GM23338 (cell line): ENCODE data around the gene DYRK4. TPM values are rescaled to one million over a fixed set of nuclear protein-coding genes. Genes with fewer than 3 reads are reported as not detected.

ENCODE experiments used
- ATAC-seq: fragments of 200-7000 bp; cut with Tn5 transposase; 3 replicates; pipeline ENCODE4 v1.9.1; 2020
- DNase-seq: peaks from one replicate; pipeline ENCODE4 v3.0.0-alpha.2; 2015; ENCODE audit warnings: low spot score
- H2AFZ ChIP-seq: fragments of 200-600 bp; sonication (generic); 2 replicates; pipeline ENCODE4 v1.8.0; 2016; ENCODE audit warnings: antibody characterized with exemption, mild to moderate bottlenecking, moderate library complexity
- H3F3A ChIP-seq: fragments of 200-600 bp; sonication (generic); replicated peaks from 2 replicates; pipeline ENCODE4 v1.8.0; 2017; ENCODE audit warnings: antibody characterized with exemption, mixed run types, low read depth
- H3K27ac ChIP-seq: fragments of 200-600 bp; sonication (generic); 2 replicates; pipeline ENCODE4 v1.6.1; 2016; ENCODE audit warnings: low read depth
- H3K27me3 ChIP-seq: fragments of 200-600 bp; sonication (generic); 2 replicates; pipeline ENCODE4 v1.8.0; 2016; ENCODE audit warnings: mild to moderate bottlenecking, mixed run types, moderate library complexity; ENCODE audit not compliant: insufficient read depth
- H3K36me3 ChIP-seq: fragments of 200-600 bp; sonication (generic); 2 replicates; pipeline ENCODE4 v1.8.0; 2016; ENCODE audit warnings: mild to moderate bottlenecking; ENCODE audit not compliant: insufficient read depth
- H3K4me1 ChIP-seq: fragments of 200-600 bp; sonication (generic); 2 replicates; pipeline ENCODE4 v1.8.0; 2016; ENCODE audit warnings: mild to moderate bottlenecking, moderate library complexity; ENCODE audit not compliant: insufficient read depth
- H3K4me2 ChIP-seq: fragments of 200-600 bp; sonication (generic); 2 replicates; pipeline ENCODE4 v1.7.1; 2017; ENCODE audit warnings: mixed run types
- H3K4me3 ChIP-seq: fragments of 200-600 bp; sonication (generic); 2 replicates; pipeline ENCODE4 v1.6.1; 2016; ENCODE audit warnings: mixed run types
- H3K79me2 ChIP-seq: fragments of 200-600 bp; sonication (generic); replicated peaks from 2 replicates; pipeline ENCODE4 v1.8.0; 2017; ENCODE audit warnings: mild to moderate bottlenecking; ENCODE audit not compliant: insufficient read depth
- H3K9me2 ChIP-seq: fragments of 200-600 bp; sonication (generic); 2 replicates; pipeline ENCODE4 v1.8.0; 2017; ENCODE audit not compliant: insufficient read depth
- H4K20me1 ChIP-seq: fragments of 200-600 bp; sonication (generic); replicated peaks from 2 replicates; pipeline ENCODE4 v1.8.0; 2017; ENCODE audit warnings: mild to moderate bottlenecking; ENCODE audit not compliant: insufficient read depth
- H3K27ac Mint-ChIP-seq: 2 replicates; pipeline ENCODE4 v1.8.0; 2020; ENCODE audit warnings: inconsistent platforms, mild to moderate bottlenecking, moderate library complexity, mixed read lengths
- H3K27me3 Mint-ChIP-seq: 3 replicates; pipeline ENCODE4 v1.8.0; 2022; ENCODE audit warnings: low read depth, mild to moderate bottlenecking, moderate library complexity, mixed read lengths, inconsistent platforms; ENCODE audit not compliant: insufficient read depth, poor library complexity
- H3K36me3 Mint-ChIP-seq: 3 replicates; pipeline ENCODE4 v1.8.0; 2021; ENCODE audit warnings: low read depth, mild to moderate bottlenecking, inconsistent platforms, moderate library complexity, mixed read lengths
- H3K4me1 Mint-ChIP-seq: 3 replicates; pipeline ENCODE4 v1.8.0; 2020; ENCODE audit warnings: mild to moderate bottlenecking, inconsistent platforms, mixed read lengths
- H3K4me3 Mint-ChIP-seq: 3 replicates; pipeline ENCODE4 v1.8.0; 2021; ENCODE audit warnings: moderate library complexity, mild to moderate bottlenecking, inconsistent platforms, mixed read lengths
- H3K9me3 Mint-ChIP-seq: 3 replicates; pipeline ENCODE4 v1.8.0; 2020; ENCODE audit warnings: moderate library complexity, mild to moderate bottlenecking, inconsistent platforms, mixed read lengths
- CREB1 ChIP-seq: fragments of 250-450 bp; sonication (Bioruptor Pico); IDR thresholded peaks from 2 replicates; pipeline ENCODE4 v1.5.0; 2020; ENCODE audit warnings: low read depth, mild to moderate bottlenecking, moderate library complexity
- EZH2phosphoT487 ChIP-seq: fragments of 200-600 bp; sonication (generic); IDR thresholded peaks from one replicate; pipeline ENCODE4 v1.8.1; 2018; ENCODE audit warnings: antibody characterized with exemption; ENCODE audit not compliant: unreplicated experiment
- NANOG ChIP-seq: IDR thresholded peaks from 2 replicates; pipeline ENCODE4 v1.6.1; 2016; ENCODE audit warnings: antibody characterized with exemption, borderline replicate concordance
- POLR2AphosphoS5 ChIP-seq: IDR thresholded peaks from 2 replicates; pipeline ENCODE4 v1.6.1; 2016; ENCODE audit warnings: antibody characterized with exemption, low read depth
- STAT1 ChIP-seq: IDR thresholded peaks from one replicate; pipeline ENCODE4 v1.6.1; 2016; ENCODE audit warnings: antibody characterized with exemption; ENCODE audit not compliant: unreplicated experiment
- ZNF114 ChIP-seq: fragments of 250-450 bp; sonication (Bioruptor Pico); IDR thresholded peaks from 2 replicates; pipeline ENCODE4 v1.5.0; 2020; ENCODE audit warnings: mild to moderate bottlenecking, moderate library complexity
- polyA plus RNA-seq: library from polyadenylated mRNA; unstranded; fragments of >200 nt; fragmentation: Nextera tagmentation; extraction: Ambion mirVana; gene quantifications from 2 replicates; pipeline ENCODE4 v1.2.1, GENCODE V29; 2016
- total RNA-seq: library from RNA; depleted of rRNA; stranded (reverse); fragments of >200 nt; shearing (Covaris generic); gene quantifications from 2 replicates; pipeline ENCODE4 v1.2.3, GENCODE V29; 2014
- TF ChIP-seq, protein P1 (sequence below): fragments of 250-450 bp; sonication (Bioruptor Pico); IDR thresholded peaks from 2 replicates; pipeline ENCODE4 v1.5.0; 2020; ENCODE audit warnings: mild to moderate bottlenecking, moderate library complexity
- TF ChIP-seq, protein P2 (sequence below): IDR thresholded peaks from one replicate; pipeline ENCODE4 v1.6.1; 2018; ENCODE audit warnings: antibody characterized with exemption; ENCODE audit not compliant: unreplicated experiment
- TF ChIP-seq, protein P3 (sequence below), 2 experiments: fragments of 200-600 bp in 1 of 2; sonication (generic) in 1 of 2; conservative IDR thresholded peaks; 2 replicates each; pipeline versions ENCODE4 v1.5.1 to v1.6.1; 2016 to 2017; ENCODE audit warnings: antibody characterized with exemption in 2 of 2, low read depth in 2 of 2, mild to moderate bottlenecking in 2 of 2, moderate library complexity in 1 of 2
- TF ChIP-seq, protein P4 (sequence below): IDR thresholded peaks from 2 replicates; pipeline ENCODE4 v1.6.1; 2016; ENCODE audit warnings: antibody characterized with exemption

Gene DYRK4
- total and polyA plus RNA-seq, 2 experiments from 2014 or later, result 11.3 to 16.9 TPM

DNA sequence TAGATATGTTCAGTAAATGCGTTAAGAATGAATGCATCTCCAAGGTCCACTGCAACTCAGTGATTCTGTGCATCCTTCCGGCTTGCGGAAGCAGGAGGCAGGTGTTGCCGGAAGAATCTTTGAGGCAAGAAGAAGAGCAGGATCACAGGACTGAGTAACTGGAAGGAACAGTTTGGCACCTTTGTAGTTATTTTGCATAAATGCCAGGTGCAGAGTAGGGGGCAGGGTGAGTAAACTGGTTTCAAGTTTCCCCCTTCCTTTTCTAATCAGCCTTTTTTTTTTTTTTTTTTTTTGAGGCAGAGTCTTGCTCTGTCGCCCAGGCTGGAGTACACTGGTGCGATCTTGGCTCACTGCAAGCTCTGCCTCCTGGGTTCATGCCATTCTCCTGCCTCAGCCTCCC, 22.3 kb downstream of the DYRK4 start (continued):
- TF ChIP-seq, protein P1, sequence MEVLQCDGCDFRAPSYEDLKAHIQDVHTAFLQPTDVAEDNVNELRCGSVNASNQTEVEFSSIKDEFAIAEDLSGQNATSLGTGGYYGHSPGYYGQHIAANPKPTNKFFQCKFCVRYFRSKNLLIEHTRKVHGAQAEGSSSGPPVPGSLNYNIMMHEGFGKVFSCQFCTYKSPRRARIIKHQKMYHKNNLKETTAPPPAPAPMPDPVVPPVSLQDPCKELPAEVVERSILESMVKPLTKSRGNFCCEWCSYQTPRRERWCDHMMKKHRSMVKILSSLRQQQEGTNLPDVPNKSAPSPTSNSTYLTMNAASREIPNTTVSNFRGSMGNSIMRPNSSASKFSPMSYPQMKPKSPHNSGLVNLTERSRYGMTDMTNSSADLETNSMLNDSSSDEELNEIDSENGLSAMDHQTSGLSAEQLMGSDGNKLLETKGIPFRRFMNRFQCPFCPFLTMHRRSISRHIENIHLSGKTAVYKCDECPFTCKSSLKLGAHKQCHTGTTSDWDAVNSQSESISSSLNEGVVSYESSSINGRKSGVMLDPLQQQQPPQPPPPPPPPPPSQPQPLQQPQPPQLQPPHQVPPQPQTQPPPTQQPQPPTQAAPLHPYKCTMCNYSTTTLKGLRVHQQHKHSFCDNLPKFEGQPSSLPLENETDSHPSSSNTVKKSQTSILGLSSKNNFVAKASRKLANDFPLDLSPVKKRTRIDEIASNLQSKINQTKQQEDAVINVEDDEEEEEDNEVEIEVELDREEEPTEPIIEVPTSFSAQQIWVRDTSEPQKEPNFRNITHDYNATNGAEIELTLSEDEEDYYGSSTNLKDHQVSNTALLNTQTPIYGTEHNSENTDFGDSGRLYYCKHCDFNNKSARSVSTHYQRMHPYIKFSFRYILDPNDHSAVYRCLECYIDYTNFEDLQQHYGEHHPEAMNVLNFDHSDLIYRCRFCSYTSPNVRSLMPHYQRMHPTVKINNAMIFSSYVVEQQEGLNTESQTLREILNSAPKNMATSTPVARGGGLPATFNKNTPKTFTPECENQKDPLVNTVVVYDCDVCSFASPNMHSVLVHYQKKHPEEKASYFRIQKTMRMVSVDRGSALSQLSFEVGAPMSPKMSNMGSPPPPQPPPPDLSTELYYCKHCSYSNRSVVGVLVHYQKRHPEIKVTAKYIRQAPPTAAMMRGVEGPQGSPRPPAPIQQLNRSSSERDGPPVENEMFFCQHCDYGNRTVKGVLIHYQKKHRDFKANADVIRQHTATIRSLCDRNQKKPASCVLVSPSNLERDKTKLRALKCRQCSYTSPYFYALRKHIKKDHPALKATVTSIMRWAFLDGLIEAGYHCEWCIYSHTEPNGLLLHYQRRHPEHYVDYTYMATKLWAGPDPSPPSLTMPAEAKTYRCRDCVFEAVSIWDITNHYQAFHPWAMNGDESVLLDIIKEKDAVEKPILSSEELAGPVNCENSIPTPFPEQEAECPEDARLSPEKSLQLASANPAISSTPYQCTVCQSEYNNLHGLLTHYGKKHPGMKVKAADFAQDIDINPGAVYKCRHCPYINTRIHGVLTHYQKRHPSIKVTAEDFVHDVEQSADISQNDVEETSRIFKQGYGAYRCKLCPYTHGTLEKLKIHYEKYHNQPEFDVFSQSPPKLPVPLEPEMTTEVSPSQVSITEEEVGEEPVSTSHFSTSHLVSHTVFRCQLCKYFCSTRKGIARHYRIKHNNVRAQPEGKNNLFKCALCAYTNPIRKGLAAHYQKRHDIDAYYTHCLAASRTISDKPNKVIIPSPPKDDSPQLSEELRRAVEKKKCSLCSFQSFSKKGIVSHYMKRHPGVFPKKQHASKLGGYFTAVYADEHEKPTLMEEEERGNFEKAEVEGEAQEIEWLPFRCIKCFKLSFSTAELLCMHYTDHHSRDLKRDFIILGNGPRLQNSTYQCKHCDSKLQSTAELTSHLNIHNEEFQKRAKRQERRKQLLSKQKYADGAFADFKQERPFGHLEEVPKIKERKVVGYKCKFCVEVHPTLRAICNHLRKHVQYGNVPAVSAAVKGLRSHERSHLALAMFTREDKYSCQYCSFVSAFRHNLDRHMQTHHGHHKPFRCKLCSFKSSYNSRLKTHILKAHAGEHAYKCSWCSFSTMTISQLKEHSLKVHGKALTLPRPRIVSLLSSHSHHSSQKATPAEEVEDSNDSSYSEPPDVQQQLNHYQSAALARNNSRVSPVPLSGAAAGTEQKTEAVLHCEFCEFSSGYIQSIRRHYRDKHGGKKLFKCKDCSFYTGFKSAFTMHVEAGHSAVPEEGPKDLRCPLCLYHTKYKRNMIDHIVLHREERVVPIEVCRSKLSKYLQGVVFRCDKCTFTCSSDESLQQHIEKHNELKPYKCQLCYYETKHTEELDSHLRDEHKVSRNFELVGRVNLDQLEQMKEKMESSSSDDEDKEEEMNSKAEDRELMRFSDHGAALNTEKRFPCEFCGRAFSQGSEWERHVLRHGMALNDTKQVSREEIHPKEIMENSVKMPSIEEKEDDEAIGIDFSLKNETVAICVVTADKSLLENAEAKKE (CRISPR knock-in tag), result no peak
- no peak for TF ChIP-seq EZH2phosphoT487
- TF ChIP-seq POLR2AphosphoS5, result no peak

DNA sequence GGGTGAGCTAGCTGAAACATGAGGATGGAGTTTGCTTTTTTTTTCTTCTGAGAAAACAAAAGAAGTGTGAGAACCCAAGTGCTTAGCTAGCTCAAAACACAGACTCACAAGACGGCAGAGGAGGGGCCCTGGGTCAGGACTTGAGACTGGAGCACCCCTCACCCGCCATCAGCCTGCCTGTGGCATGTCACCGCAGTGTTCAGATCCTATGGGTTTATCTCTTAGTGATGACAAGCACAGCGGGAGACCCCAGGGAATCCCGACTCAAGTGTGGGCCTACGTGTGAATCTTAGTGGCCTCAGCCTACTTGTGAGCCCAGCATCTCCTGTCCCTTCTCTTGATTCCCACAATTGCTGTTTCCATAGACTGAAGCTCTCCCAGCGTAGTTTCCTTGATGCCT, 22.9 kb downstream of the DYRK4 start:
- Histone ChIP-seq H3K4me1 (peaks cover 14% of the 10 kb centered on the region; the same call in 1 of the 2 replicates), H3K9me2 (no peaks in the 10 kb centered on the region), H3K27ac (no peak overlapping the region), H3K27me3 (no peaks in the 10 kb centered on the region), H3K4me3 (no peak overlapping the region), H3K36me3 (no peaks in the 10 kb centered on the region), H3F3A (no peaks in the 10 kb centered on the region), H3K4me2 (no peak overlapping the region), H3K79me2 (no peaks in the 10 kb centered on the region), H4K20me1 (no peaks in the 10 kb centered on the region), H2AFZ (no peak overlapping the region)
- DNase-seq, result no peak
- peaks cover 13% of the 10 kb centered on the region for H3K4me1 Mint-ChIP-seq
- H3K27me3 Mint-ChIP-seq, result peaks cover 1% of the 10 kb centered on the region
- H3K36me3 Mint-ChIP-seq, result no peaks in the 10 kb centered on the region
- H3K27ac Mint-ChIP-seq, result no peak overlapping the region
- H3K9me3 Mint-ChIP-seq, result no peaks in the 10 kb centered on the region
- H3K4me3 Mint-ChIP-seq, result no peak overlapping the region
- ATAC-seq, result no peak
- TF ChIP-seq STAT1 (no peak), NANOG (no peak), CREB1 (no peak), POLR2AphosphoS5 (no peak), ZNF114 (CRISPR knock-in tag) (no peak), EZH2phosphoT487 (no peak)
- TF ChIP-seq, protein P2, sequence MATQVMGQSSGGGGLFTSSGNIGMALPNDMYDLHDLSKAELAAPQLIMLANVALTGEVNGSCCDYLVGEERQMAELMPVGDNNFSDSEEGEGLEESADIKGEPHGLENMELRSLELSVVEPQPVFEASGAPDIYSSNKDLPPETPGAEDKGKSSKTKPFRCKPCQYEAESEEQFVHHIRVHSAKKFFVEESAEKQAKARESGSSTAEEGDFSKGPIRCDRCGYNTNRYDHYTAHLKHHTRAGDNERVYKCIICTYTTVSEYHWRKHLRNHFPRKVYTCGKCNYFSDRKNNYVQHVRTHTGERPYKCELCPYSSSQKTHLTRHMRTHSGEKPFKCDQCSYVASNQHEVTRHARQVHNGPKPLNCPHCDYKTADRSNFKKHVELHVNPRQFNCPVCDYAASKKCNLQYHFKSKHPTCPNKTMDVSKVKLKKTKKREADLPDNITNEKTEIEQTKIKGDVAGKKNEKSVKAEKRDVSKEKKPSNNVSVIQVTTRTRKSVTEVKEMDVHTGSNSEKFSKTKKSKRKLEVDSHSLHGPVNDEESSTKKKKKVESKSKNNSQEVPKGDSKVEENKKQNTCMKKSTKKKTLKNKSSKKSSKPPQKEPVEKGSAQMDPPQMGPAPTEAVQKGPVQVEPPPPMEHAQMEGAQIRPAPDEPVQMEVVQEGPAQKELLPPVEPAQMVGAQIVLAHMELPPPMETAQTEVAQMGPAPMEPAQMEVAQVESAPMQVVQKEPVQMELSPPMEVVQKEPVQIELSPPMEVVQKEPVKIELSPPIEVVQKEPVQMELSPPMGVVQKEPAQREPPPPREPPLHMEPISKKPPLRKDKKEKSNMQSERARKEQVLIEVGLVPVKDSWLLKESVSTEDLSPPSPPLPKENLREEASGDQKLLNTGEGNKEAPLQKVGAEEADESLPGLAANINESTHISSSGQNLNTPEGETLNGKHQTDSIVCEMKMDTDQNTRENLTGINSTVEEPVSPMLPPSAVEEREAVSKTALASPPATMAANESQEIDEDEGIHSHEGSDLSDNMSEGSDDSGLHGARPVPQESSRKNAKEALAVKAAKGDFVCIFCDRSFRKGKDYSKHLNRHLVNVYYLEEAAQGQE, result no peak
- TF ChIP-seq, protein P3, sequence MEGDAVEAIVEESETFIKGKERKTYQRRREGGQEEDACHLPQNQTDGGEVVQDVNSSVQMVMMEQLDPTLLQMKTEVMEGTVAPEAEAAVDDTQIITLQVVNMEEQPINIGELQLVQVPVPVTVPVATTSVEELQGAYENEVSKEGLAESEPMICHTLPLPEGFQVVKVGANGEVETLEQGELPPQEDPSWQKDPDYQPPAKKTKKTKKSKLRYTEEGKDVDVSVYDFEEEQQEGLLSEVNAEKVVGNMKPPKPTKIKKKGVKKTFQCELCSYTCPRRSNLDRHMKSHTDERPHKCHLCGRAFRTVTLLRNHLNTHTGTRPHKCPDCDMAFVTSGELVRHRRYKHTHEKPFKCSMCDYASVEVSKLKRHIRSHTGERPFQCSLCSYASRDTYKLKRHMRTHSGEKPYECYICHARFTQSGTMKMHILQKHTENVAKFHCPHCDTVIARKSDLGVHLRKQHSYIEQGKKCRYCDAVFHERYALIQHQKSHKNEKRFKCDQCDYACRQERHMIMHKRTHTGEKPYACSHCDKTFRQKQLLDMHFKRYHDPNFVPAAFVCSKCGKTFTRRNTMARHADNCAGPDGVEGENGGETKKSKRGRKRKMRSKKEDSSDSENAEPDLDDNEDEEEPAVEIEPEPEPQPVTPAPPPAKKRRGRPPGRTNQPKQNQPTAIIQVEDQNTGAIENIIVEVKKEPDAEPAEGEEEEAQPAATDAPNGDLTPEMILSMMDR (conservative IDR thresholded peaks at IDR 0.05; ENCODE audit: low read depth in 2 of 2), result no peak
- TF ChIP-seq, protein P4, sequence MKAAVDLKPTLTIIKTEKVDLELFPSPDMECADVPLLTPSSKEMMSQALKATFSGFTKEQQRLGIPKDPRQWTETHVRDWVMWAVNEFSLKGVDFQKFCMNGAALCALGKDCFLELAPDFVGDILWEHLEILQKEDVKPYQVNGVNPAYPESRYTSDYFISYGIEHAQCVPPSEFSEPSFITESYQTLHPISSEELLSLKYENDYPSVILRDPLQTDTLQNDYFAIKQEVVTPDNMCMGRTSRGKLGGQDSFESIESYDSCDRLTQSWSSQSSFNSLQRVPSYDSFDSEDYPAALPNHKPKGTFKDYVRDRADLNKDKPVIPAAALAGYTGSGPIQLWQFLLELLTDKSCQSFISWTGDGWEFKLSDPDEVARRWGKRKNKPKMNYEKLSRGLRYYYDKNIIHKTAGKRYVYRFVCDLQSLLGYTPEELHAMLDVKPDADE, result no peak
